A549 (cell line): ENCODE measurements around the gene RASGEF1C. TPM values are rescaled to one million over a fixed set of nuclear protein-coding genes. Genes with fewer than 3 reads are reported as not detected.

Experiments
- ATAC-seq, 2 experiments: fragments of 200-7000 bp in 1 of 2; fragments of >200 bp in 1 of 2; cut with Nextera tagmentation in 1 of 2; cut with Tn5 transposase in 1 of 2; 3 replicates each; pipeline versions ENCODE4 v1.8.0 to v1.9.1; 2018 to 2020; ENCODE audit warnings: mild to moderate bottlenecking in 1 of 2, moderate library complexity in 1 of 2
- CTCF ChIA-PET: fragments of 300-600 bp; sonication (Branson Sonifier 250); formaldehyde crosslinking; extraction: SDS; loops from one replicate; lab custom pipeline; 2021; ENCODE audit warnings: antibody characterized with exemption, inconsistent platforms; lab: Yijun Ruan, JAX
- POLR2A ChIA-PET: fragments of 350-600 bp; formaldehyde crosslinking; extraction: SDS; loops from one replicate; lab custom pipeline; 2021; ENCODE audit warnings: antibody characterized with exemption, inconsistent platforms; lab: Yijun Ruan, JAX
- DNase-seq, 2 experiments: peaks; one replicate each; pipeline versions ENCODE4 v3.0.0 to v3.0.0-alpha.2; 2011 to 2016; ENCODE audit warnings: low read depth in 1 of 2, low spot score in 1 of 2
- FAIRE-seq: peaks from 2 replicates; lab custom pipeline; 2011; peaks lifted over from hg19 to GRCh38; lab: Jason Lieb, UNC
- H3K27ac ChIP-seq, 2 experiments: fragments of >200 bp; sonication (Bioruptor Twin); formaldehyde crosslinking; 3 replicates each; pipeline ENCODE4 v1.5.1; 2016 to 2017
- H3K4me1 ChIP-seq: fragments of >200 bp; sonication (Bioruptor Twin); formaldehyde crosslinking; 3 replicates; pipeline ENCODE4 v1.6.1; 2016
- H3K4me2 ChIP-seq: fragments of >200 bp; sonication (Bioruptor Twin); formaldehyde crosslinking; 3 replicates; pipeline ENCODE4 v1.6.1; 2016
- H3K4me3 ChIP-seq: fragments of >200 bp; sonication (Bioruptor Twin); formaldehyde crosslinking; 3 replicates; pipeline ENCODE4 v1.5.1; 2016
- H3K9me3 ChIP-seq: fragments of >200 bp; sonication (Bioruptor Twin); formaldehyde crosslinking; 3 replicates; pipeline ENCODE4 v1.6.1; 2016
- BHLHE40 ChIP-seq: IDR thresholded peaks from 2 replicates; pipeline ENCODE4 v1.6.1; 2012; ENCODE audit warnings: low read depth, low read length, inconsistent platforms
- CBX2 ChIP-seq: fragments of 200-600 bp; sonication (generic); IDR thresholded peaks from 2 replicates; pipeline ENCODE4 v1.6.1; 2016; ENCODE audit warnings: low read depth, mild to moderate bottlenecking, borderline replicate concordance
- CBX8 ChIP-seq: fragments of 200-600 bp; sonication (generic); IDR thresholded peaks from 2 replicates; pipeline ENCODE4 v1.6.1; 2016
- CHD2 ChIP-seq: fragments of 150-350 bp; IDR thresholded peaks from 2 replicates; pipeline ENCODE4 v1.6.1; 2014; ENCODE audit warnings: low read length; ENCODE audit not compliant: partially characterized antibody
- CHD4 ChIP-seq: fragments of 200-600 bp; sonication (generic); IDR thresholded peaks from 2 replicates; pipeline ENCODE4 v1.6.1; 2016; ENCODE audit warnings: antibody characterized with exemption, mild to moderate bottlenecking, borderline replicate concordance
- EHF ChIP-seq: fragments of 250-450 bp; sonication (Bioruptor Pico); IDR thresholded peaks from 2 replicates; pipeline ENCODE4 v1.5.0; 2020; ENCODE audit warnings: mild to moderate bottlenecking
- FOSB ChIP-seq: fragments of 250-450 bp; sonication (Bioruptor Pico); IDR thresholded peaks from 2 replicates; pipeline ENCODE4 v1.5.0; 2020; ENCODE audit warnings: mild to moderate bottlenecking, moderate library complexity
- GATA3 ChIP-seq: IDR thresholded peaks from 2 replicates; pipeline ENCODE4 v1.6.1; 2012; ENCODE audit warnings: borderline replicate concordance
- HDAC2 ChIP-seq: fragments of 200-600 bp; sonication (generic); IDR thresholded peaks from 2 replicates; pipeline ENCODE4 v1.6.1; 2016
- HOXB5 ChIP-seq: fragments of 250-450 bp; sonication (Bioruptor Pico); IDR thresholded peaks from 2 replicates; pipeline ENCODE4 v1.5.0; 2020; ENCODE audit warnings: mild to moderate bottlenecking, moderate library complexity
- JUN ChIP-seq, 2 experiments: fragments of >200 bp; sonication (Bioruptor Twin); formaldehyde crosslinking; IDR thresholded peaks; 2 replicates in 1 of 2; 3 replicates in 1 of 2; pipeline ENCODE4 v1.6.1; 2016 to 2017
- KDM1A ChIP-seq: fragments of 200-600 bp; sonication (generic); IDR thresholded peaks from 2 replicates; pipeline ENCODE4 v1.6.1; 2016; ENCODE audit warnings: low read depth, mild to moderate bottlenecking
- KDM5A ChIP-seq: fragments of 200-600 bp; sonication (generic); IDR thresholded peaks from 2 replicates; pipeline ENCODE4 v1.6.1; 2016; ENCODE audit warnings: antibody characterized with exemption, mild to moderate bottlenecking
- MAZ ChIP-seq: fragments of 150-350 bp; IDR thresholded peaks from 2 replicates; pipeline ENCODE4 v1.6.1; 2014; ENCODE audit warnings: antibody characterized with exemption, low read depth, low read length, borderline replicate concordance
- NFE2L2 ChIP-seq: fragments of 150-350 bp; conservative IDR thresholded peaks from 2 replicates; pipeline ENCODE4 v1.6.1; 2014; ENCODE audit warnings: low read length
- NR3C1 ChIP-seq: fragments of >200 bp; sonication (Bioruptor Twin); formaldehyde crosslinking; IDR thresholded peaks from 3 replicates; pipeline ENCODE4 v1.6.1; 2017
- PHF8 ChIP-seq: fragments of 200-600 bp; sonication (generic); IDR thresholded peaks from 2 replicates; pipeline ENCODE4 v1.6.1; 2016; ENCODE audit warnings: low read depth, mild to moderate bottlenecking, antibody characterized with exemption, moderate library complexity, borderline replicate concordance
- POLR2AphosphoS2 ChIP-seq: conservative IDR thresholded peaks from 2 replicates; pipeline ENCODE4 v1.6.1; 2012; ENCODE audit warnings: low read length, improper control_type of control experiment, inconsistent platforms
- RCOR1 ChIP-seq: fragments of 150-350 bp; IDR thresholded peaks from 2 replicates; pipeline ENCODE4 v1.6.1; 2014; ENCODE audit warnings: antibody characterized with exemption, low read length, low read depth
- RNF2 ChIP-seq: fragments of 200-600 bp; sonication (generic); IDR thresholded peaks from 2 replicates; pipeline ENCODE4 v1.6.1; 2016; ENCODE audit warnings: low read depth, mild to moderate bottlenecking, antibody characterized with exemption, moderate library complexity, borderline replicate concordance
- SREBF2 ChIP-seq: fragments of 450-650 bp; IDR thresholded peaks from 2 replicates; pipeline ENCODE4 v1.6.1; 2014; ENCODE audit warnings: mild to moderate bottlenecking, moderate library complexity
- ZNF302 ChIP-seq: fragments of 250-450 bp; sonication (Bioruptor Pico); IDR thresholded peaks from 2 replicates; pipeline ENCODE4 v1.9.0; 2021; ENCODE audit warnings: inconsistent platforms, mild to moderate bottlenecking, moderate library complexity
- ZSCAN20 ChIP-seq: fragments of 250-450 bp; sonication (Bioruptor Pico); IDR thresholded peaks from 2 replicates; pipeline ENCODE4 v1.8.0; 2022; ENCODE audit warnings: mild to moderate bottlenecking, moderate library complexity
- WGBS: methylation state at CpG from one replicate; pipeline ENCODE4 v1.1.6; 2017; ENCODE audit errors: missing lambda C conversion rate; 5-methylcytosine and 5-hydroxymethylcytosine counted together
- polyA plus RNA-seq, 4 experiments: library from polyadenylated mRNA; depleted of rRNA in 3 of 4; stranded (reverse); fragments of >200 nt; fragmentation: RNase III in 1 of 4; extraction: RNeasy Plus Mini Kit Qiagen cat#74134 plus additional on column Dnase treatment in 1 of 4; gene quantifications; 2 replicates in 3 of 4; 3 replicates in 1 of 4; pipeline ENCODE4 v1.2.3, GENCODE V29; 2011 to 2017
- TF ChIP-seq, protein P1 (sequence below): IDR thresholded peaks from 2 replicates; pipeline ENCODE4 v1.6.1; 2012
- TF ChIP-seq, protein P2 (sequence below): fragments of 250-450 bp; sonication (Bioruptor Pico); IDR thresholded peaks from 2 replicates; pipeline ENCODE4 v1.5.0; 2021; ENCODE audit warnings: mild to moderate bottlenecking, moderate library complexity, borderline replicate concordance
- TF ChIP-seq, protein P3 (sequence below): fragments of 250-450 bp; sonication (Bioruptor Pico); IDR thresholded peaks from 2 replicates; pipeline ENCODE4 v1.5.0; 2020; ENCODE audit warnings: low read depth, mild to moderate bottlenecking, moderate library complexity
- TF ChIP-seq, protein P4 (sequence below): IDR thresholded peaks from 2 replicates; pipeline ENCODE4 v1.6.1; 2012; ENCODE audit warnings: low read depth, borderline replicate concordance
- TF ChIP-seq, protein P5 (sequence below): fragments of 450-650 bp; IDR thresholded peaks from 2 replicates; pipeline ENCODE4 v1.6.1; 2014; ENCODE audit warnings: antibody characterized with exemption

RASGEF1C gene
- polyA plus RNA-seq, 2 of the 4 experiments (the other 2 are of a cell fraction) = 0.12 TPM; not detected in 1

DNA sequence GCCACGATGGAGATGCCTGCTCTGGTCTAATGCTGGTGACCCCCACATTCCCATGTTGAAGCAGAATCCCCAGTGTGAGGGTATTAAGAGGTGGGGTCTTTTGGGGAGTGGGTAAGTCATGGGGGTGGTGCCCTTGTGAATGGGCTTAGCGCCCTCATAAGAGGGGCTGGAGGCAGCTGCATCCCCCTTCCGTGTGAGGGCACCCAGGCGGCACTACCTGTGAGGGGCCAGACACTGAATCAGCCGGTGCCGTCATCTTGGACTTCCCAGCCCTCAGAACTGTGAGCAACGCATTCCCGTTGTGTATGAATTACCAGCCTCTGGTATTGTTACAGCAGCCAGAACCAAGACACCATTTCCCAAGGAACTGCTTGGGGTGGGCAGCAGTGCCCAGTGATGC is 110.5 kb downstream of the RASGEF1C start:
- Histone ChIP-seq H3K9me3 (no peaks in the 10 kb centered on the region; the same call in 2 of the 3 replicates), H3K27ac (no peak overlapping the region), H3K4me3 (no peak overlapping the region), H3K4me2 (no peak overlapping the region), H3K4me1 (no peaks in the 10 kb centered on the region)
- WGBS = 66% methylated on average over 7 of the region's 8 CpGs
- FAIRE-seq = no peak
- POLR2A ChIA-PET = no interaction called here
- ATAC-seq = no peak
- TF ChIP-seq HDAC2 (no peak), GATA3 (no peak), NR3C1 (no peak), RNF2 (no peak), BHLHE40 (no peak), POLR2AphosphoS2 (no peak), KDM5A (no peak), MAZ (no peak), CHD4 (no peak), KDM1A (no peak), NFE2L2 (no peak), PHF8 (no peak), CBX8 (no peak)
- TF ChIP-seq, protein P1, sequence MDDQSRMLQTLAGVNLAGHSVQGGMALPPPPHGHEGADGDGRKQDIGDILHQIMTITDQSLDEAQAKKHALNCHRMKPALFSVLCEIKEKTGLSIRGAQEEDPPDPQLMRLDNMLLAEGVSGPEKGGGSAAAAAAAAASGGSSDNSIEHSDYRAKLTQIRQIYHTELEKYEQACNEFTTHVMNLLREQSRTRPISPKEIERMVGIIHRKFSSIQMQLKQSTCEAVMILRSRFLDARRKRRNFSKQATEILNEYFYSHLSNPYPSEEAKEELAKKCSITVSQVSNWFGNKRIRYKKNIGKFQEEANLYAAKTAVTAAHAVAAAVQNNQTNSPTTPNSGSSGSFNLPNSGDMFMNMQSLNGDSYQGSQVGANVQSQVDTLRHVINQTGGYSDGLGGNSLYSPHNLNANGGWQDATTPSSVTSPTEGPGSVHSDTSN = no peak
- TF ChIP-seq, protein P2, sequence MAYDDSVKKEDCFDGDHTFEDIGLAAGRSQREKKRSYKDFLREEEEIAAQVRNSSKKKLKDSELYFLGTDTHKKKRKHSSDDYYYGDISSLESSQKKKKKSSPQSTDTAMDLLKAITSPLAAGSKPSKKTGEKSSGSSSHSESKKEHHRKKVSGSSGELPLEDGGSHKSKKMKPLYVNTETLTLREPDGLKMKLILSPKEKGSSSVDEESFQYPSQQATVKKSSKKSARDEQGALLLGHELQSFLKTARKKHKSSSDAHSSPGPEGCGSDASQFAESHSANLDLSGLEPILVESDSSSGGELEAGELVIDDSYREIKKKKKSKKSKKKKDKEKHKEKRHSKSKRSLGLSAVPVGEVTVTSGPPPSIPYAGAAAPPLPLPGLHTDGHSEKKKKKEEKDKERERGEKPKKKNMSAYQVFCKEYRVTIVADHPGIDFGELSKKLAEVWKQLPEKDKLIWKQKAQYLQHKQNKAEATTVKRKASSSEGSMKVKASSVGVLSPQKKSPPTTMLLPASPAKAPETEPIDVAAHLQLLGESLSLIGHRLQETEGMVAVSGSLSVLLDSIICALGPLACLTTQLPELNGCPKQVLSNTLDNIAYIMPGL = no peak
- DNase-seq = no peak
- CTCF ChIA-PET = interaction anchor here (2.0 kb wide), 1 partner anchor 8 kb away, joined by 10 read pairs; no protein-coding TSS in a partner anchor

DNA sequence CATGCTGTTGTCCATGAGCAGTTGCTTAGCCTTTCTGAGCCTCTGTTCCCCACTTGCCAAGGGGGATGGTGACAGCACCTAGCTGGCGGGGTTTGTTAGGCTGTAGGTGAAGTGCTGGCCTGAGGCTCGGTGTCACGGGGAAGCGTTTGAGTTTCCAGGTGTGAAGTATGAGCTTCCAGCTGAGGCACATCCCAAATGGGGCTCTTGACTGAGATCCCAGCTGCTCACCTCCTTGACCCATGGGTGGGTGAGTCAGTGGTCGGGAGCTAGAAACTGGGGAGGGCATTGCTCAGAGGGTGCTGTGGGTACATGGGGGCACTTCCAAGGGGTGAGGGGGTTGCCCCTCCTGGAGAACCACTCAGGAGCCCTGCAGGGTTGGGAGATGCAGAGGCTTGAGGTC is 111.1 kb downstream of the RASGEF1C start:
- no peak overlapping the region for H3K4me2 ChIP-seq
- ChIA-PET POLR2A (no interaction called here), CTCF (interaction anchor here (1.0 to 2.0 kb wide), 2 partner anchors 8 to 19 kb away, joined by 3 to 10 read pairs; no protein-coding TSS in a partner anchor)
- ATAC-seq = no peak
- FAIRE-seq = no peak
- no peaks in the 10 kb centered on the region for H3K9me3 ChIP-seq
- WGBS = 63% methylated on average over 5 of the region's 5 CpGs
- TF ChIP-seq HOXB5 (CRISPR knock-in tag) = no peak
- TF ChIP-seq, protein P3, sequence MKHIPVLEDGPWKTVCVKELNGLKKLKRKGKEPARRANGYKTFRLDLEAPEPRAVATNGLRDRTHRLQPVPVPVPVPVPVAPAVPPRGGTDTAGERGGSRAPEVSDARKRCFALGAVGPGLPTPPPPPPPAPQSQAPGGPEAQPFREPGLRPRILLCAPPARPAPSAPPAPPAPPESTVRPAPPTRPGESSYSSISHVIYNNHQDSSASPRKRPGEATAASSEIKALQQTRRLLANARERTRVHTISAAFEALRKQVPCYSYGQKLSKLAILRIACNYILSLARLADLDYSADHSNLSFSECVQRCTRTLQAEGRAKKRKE (CRISPR knock-in tag) = no peak
- no peak for TF ChIP-seq ZSCAN20
- no peak for TF ChIP-seq SREBF2
- no peak for TF ChIP-seq CBX8
- TF ChIP-seq RCOR1 = no peak
- no peak for TF ChIP-seq CBX2
- no peaks in the 10 kb centered on the region for H3K4me1 ChIP-seq
- H3K27ac ChIP-seq = no peak overlapping the region
- H3K4me3 ChIP-seq = no peak overlapping the region
- DNase-seq = no peak

DNA sequence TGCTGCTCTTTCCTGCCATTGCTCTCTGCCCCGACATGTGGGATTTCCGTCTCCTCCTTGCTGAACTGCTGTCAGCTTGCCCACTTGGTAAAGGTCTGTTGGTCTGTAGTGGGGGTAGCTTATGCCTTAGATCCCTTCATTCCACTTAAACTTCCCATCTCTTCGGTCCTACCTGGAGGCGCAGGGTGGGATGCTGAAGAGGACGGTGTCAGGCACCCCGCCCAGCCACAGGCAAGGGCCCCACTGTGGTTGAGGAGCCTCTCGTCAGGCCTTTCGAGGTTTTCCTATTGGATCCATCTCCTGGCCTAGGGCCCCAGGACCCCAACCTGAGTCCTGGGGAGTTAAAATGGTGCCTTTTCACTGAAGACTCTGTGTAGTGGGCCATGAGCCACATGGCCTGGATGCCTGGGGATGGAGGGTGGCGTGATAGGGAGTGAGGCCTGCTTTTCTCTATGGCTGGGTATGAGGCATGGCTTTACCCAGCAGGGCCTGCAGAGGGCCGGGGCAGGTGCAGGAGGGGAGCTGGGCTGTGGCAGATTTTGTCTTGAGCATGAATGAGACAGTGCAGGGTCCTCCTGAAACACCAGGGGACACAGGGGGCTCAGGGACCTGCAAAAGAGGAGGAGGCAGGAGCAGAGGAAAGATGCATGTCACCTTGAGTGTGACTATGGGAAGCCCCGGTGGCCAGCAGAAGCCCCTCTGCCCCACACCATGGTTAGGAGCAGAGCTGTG is 111.7 kb downstream of the RASGEF1C start:
- 72% methylated on average over 9 of the region's 11 CpGs for WGBS
- CTCF ChIA-PET = interaction anchor here (1.0 kb wide), 1 partner anchor 19 kb away, joined by 3 read pairs; no protein-coding TSS in a partner anchor
- peak; percentile 25 to 58; a peak in 4 of 6 replicates for ATAC-seq

More for the DNA sequence above, 111.7 kb downstream of the RASGEF1C start:
- TF ChIP-seq POLR2AphosphoS2 (no peak), EHF (CRISPR knock-in tag) (no peak), CHD2 (no peak), JUN (IDR thresholded peaks at IDR 0.05) (no peak), CBX2 (no peak), HDAC2 (no peak), BHLHE40 (no peak), FOSB (CRISPR knock-in tag) (no peak), ZNF302 (CRISPR knock-in tag) (no peak), KDM1A (no peak)
- TF ChIP-seq, protein P4, sequence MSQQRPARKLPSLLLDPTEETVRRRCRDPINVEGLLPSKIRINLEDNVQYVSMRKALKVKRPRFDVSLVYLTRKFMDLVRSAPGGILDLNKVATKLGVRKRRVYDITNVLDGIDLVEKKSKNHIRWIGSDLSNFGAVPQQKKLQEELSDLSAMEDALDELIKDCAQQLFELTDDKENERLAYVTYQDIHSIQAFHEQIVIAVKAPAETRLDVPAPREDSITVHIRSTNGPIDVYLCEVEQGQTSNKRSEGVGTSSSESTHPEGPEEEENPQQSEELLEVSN = no peak
- TF ChIP-seq, protein P5, sequence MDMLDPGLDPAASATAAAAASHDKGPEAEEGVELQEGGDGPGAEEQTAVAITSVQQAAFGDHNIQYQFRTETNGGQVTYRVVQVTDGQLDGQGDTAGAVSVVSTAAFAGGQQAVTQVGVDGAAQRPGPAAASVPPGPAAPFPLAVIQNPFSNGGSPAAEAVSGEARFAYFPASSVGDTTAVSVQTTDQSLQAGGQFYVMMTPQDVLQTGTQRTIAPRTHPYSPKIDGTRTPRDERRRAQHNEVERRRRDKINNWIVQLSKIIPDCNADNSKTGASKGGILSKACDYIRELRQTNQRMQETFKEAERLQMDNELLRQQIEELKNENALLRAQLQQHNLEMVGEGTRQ = no peak
- TF ChIP-seq, all 56 proteins: peak for 0
- FAIRE-seq (no peak), DNase-seq (no peak)
- POLR2A ChIA-PET = no interaction called here
- H3K4me1 ChIP-seq = no peaks in the 10 kb centered on the region
- no peak overlapping the region for H3K4me3 ChIP-seq
- H3K9me3 ChIP-seq = no peaks in the 10 kb centered on the region
- no peak overlapping the region for H3K4me2 ChIP-seq
- no peak overlapping the region for H3K27ac ChIP-seq
